Measurements from ENCODE around the gene HMCN1. TPM values are rescaled to one million over a fixed set of nuclear protein-coding genes. Genes with fewer than 3 reads are reported as not detected.

Gene HMCN1
- polyA plus RNA-seq, 1 experiment: 20.9 TPM

- Histone ChIP-seq H3K4me3 (ENCODE audit: low read depth, low read length) (no peak overlapping the region), H3K9me3 (ENCODE audit: control insufficient read depth, insufficient read depth, low read length) (no peaks in the 10 kb centered on the region), H3K27ac (ENCODE audit: low read depth, low read length) (no peak overlapping the region), H3K27me3 (ENCODE audit: control insufficient read depth, insufficient read depth, low read length) (no peaks in the 10 kb centered on the region)
- POLR2A ChIA-PET: no interaction called here
- no peak for TF ChIP-seq CTCF (IDR thresholded peaks at IDR 0.05; ENCODE audit: low read depth, low read length)
- CTCF ChIA-PET: interaction anchor here (1.0 kb wide), 1 partner anchor 286 kb away, joined by 3 read pairs; no protein-coding TSS in a partner anchor
- DNase-seq (ENCODE audit: low read depth, low spot score): no peak
These were observed 192.4 kb downstream of the HMCN1 start for GRCh38 chr1:185926588-185926987.

GRCh38 chr1:185929776-185930175, 195.6 kb downstream of the HMCN1 start:
- no peaks in the 10 kb centered on the region for H3K9me3 ChIP-seq (ENCODE audit: control insufficient read depth, insufficient read depth, low read length)
- CTCF ChIA-PET: no interaction called here
- H3K27me3 ChIP-seq (ENCODE audit: control insufficient read depth, insufficient read depth, low read length): no peaks in the 10 kb centered on the region
- TF ChIP-seq CTCF (IDR thresholded peaks at IDR 0.05; ENCODE audit: low read depth, low read length): no peak
- H3K27ac ChIP-seq (ENCODE audit: low read depth, low read length): no peak overlapping the region
- H3K4me3 ChIP-seq (ENCODE audit: low read depth, low read length): no peak overlapping the region
- no peak for DNase-seq (ENCODE audit: low read depth, low spot score)
- POLR2A ChIA-PET: no interaction called here

GRCh38 chr1:185931438-185931837, 197.2 kb downstream of the HMCN1 start:
- H3K4me3 ChIP-seq (ENCODE audit: low read depth, low read length): no peak overlapping the region
- no peaks in the 10 kb centered on the region for H3K9me3 ChIP-seq (ENCODE audit: control insufficient read depth, insufficient read depth, low read length)
- H3K27me3 ChIP-seq (ENCODE audit: control insufficient read depth, insufficient read depth, low read length): no peaks in the 10 kb centered on the region
- ChIA-PET POLR2A (no interaction called here), CTCF (no interaction called here)
- DNase-seq (ENCODE audit: low read depth, low spot score): no peak
- TF ChIP-seq CTCF (IDR thresholded peaks at IDR 0.05; ENCODE audit: low read depth, low read length): no peak
- no peak overlapping the region for H3K27ac ChIP-seq (ENCODE audit: low read depth, low read length)

- ChIA-PET POLR2A (no interaction called here), CTCF (no interaction called here)
- Histone ChIP-seq H3K27ac (ENCODE audit: low read depth, low read length) (no peak overlapping the region), H3K4me3 (ENCODE audit: low read depth, low read length) (no peak overlapping the region), H3K27me3 (ENCODE audit: control insufficient read depth, insufficient read depth, low read length) (no peaks in the 10 kb centered on the region), H3K9me3 (ENCODE audit: control insufficient read depth, insufficient read depth, low read length) (no peaks in the 10 kb centered on the region)
- no peak for TF ChIP-seq CTCF (IDR thresholded peaks at IDR 0.05; ENCODE audit: low read depth, low read length)
- DNase-seq (ENCODE audit: low read depth, low spot score): no peak
These were observed 199.4 kb downstream of the HMCN1 start for GRCh38 chr1:185933580-185933979.

GRCh38 chr1:185934476-185935189, 200.4 kb downstream of the HMCN1 start:
- Histone ChIP-seq H3K4me3 (ENCODE audit: low read depth, low read length) (no peak overlapping the region), H3K27ac (ENCODE audit: low read depth, low read length) (no peak overlapping the region), H3K27me3 (ENCODE audit: control insufficient read depth, insufficient read depth, low read length) (no peaks in the 10 kb centered on the region), H3K9me3 (ENCODE audit: control insufficient read depth, insufficient read depth, low read length) (no peaks in the 10 kb centered on the region)
- peak; percentile 16 for DNase-seq (ENCODE audit: low read depth, low spot score)
- TF ChIP-seq CTCF (IDR thresholded peaks at IDR 0.05; ENCODE audit: low read depth, low read length): no peak
- ChIA-PET POLR2A (no interaction called here), CTCF (no interaction called here)
